Panc1 (cell line): Measurements from ENCODE around the gene PFKFB4. TPM values are rescaled to one million over a fixed set of nuclear protein-coding genes. Genes with fewer than 3 reads are reported as not detected.

ENCODE experiments used
- ATAC-seq: fragments of 200-7000 bp; cut with Tn5 transposase; 2 replicates; pipeline ENCODE4 v1.9.1; 2020; ENCODE audit warnings: mild to moderate bottlenecking, moderate library complexity
- BruUV-seq: library from RNA; stranded (reverse); fragments of 400-500 nt; replicated peaks from 2 replicates; lab custom pipeline; 2021; lab: Mats Ljungman, UMichigan
- CTCF ChIA-PET: fragments of 300-600 bp; sonication (Branson Sonifier 250); formaldehyde crosslinking; loops from one replicate; lab custom pipeline; 2022; ENCODE audit warnings: antibody characterized with exemption; lab: Charles Lee
- POLR2A ChIA-PET: fragments of 300-600 bp; sonication (Branson Sonifier 250); formaldehyde crosslinking; loops from one replicate; lab custom pipeline; 2022; ENCODE audit warnings: antibody characterized with exemption; lab: Charles Lee
- DNase-seq: peaks from one replicate; pipeline ENCODE4 v3.0.0-alpha.2; 2010; ENCODE audit warnings: low read depth, low spot score
- H3K27ac ChIP-seq: 2 replicates; pipeline ENCODE4 v1.5.1; 2011; ENCODE audit warnings: mild to moderate bottlenecking, low read length, inconsistent platforms
- H3K27me3 ChIP-seq: fragments of 200-500 bp; sonication (Bioruptor generic); 2 replicates; pipeline ENCODE4 v1.6.0; 2014; ENCODE audit warnings: low read length, inconsistent platforms; ENCODE audit not compliant: control insufficient read depth, insufficient read depth
- H3K36me3 ChIP-seq: fragments of 200-500 bp; sonication (Bioruptor generic); 2 replicates; pipeline ENCODE4 v1.5.1; 2014; ENCODE audit warnings: inconsistent platforms, mild to moderate bottlenecking, low read length, moderate library complexity; ENCODE audit not compliant: control insufficient read depth, insufficient read depth
- H3K4me1 ChIP-seq: 2 replicates; pipeline ENCODE4 v1.5.1; 2011; ENCODE audit warnings: inconsistent platforms, mild to moderate bottlenecking, low read length, moderate library complexity; ENCODE audit not compliant: control insufficient read depth, insufficient read depth
- H3K4me3 ChIP-seq, 2 experiments: 2 replicates each; pipeline ENCODE4 v1.5.1; 2011 to 2012; ENCODE audit warnings: low read depth in 2 of 2, low read length in 2 of 2, mild to moderate bottlenecking in 2 of 2, inconsistent platforms in 1 of 2, moderate library complexity in 1 of 2
- H3K9me3 ChIP-seq: fragments of 200-500 bp; sonication (Bioruptor generic); 2 replicates; pipeline ENCODE4 v1.5.1; 2014; ENCODE audit warnings: low read depth, mild to moderate bottlenecking, inconsistent platforms, low read length, moderate library complexity; ENCODE audit not compliant: control insufficient read depth, insufficient read depth
- POLR2AphosphoS5 ChIP-seq: IDR thresholded peaks from 2 replicates; pipeline ENCODE4 v1.6.1; 2012; ENCODE audit warnings: mild to moderate bottlenecking, low read depth, low read length, moderate library complexity
- SIN3A ChIP-seq: IDR thresholded peaks from 2 replicates; pipeline ENCODE4 v1.6.1; 2012; ENCODE audit warnings: low read depth, mild to moderate bottlenecking, low read length, moderate library complexity, borderline replicate concordance; ENCODE audit not compliant: insufficient read depth
- TCF7L2 ChIP-seq: IDR thresholded peaks from 2 replicates; pipeline ENCODE4 v1.6.1; 2011; ENCODE audit warnings: mild to moderate bottlenecking, low read depth, low read length, inconsistent platforms
- in situ Hi-C: cut with HindIII; loops from 2 replicates; pipeline ENCODE4 v1.10.0; 2016; ENCODE audit warnings: low sequenced_read_pairs, low pct_unique_long_range_greater_than_20kb
- intact Hi-C: fragments of 100-400 bp; cut with micrococcal nuclease; formaldehyde crosslinking; loops from one replicate; pipeline ENCODE4 v1.10.0; 2022; ENCODE audit not compliant: unreplicated experiment
- total RNA-seq: library from RNA; stranded (reverse); gene quantifications from one replicate; pipeline ENCODE4 v1.2.1, GENCODE V29; 2021; ENCODE audit not compliant: unreplicated experiment
- TF ChIP-seq, protein P1 (sequence below): fragments of 450-650 bp; IDR thresholded peaks from 2 replicates; pipeline ENCODE4 v1.5.1; 2017; ENCODE audit warnings: mild to moderate bottlenecking
- TF ChIP-seq, protein P2 (sequence below), 2 experiments: IDR thresholded peaks; 2 replicates each; pipeline ENCODE4 v1.6.1; 2011 to 2012; ENCODE audit warnings: low read depth in 2 of 2, control low read depth in 1 of 2, low read length in 1 of 2, mild to moderate bottlenecking in 1 of 2, moderate library complexity in 1 of 2; ENCODE audit not compliant: insufficient read depth in 1 of 2

PFKFB4 gene
- total RNA-seq, 1 experiment from 2014 or later = 6.0 TPM

DNA sequence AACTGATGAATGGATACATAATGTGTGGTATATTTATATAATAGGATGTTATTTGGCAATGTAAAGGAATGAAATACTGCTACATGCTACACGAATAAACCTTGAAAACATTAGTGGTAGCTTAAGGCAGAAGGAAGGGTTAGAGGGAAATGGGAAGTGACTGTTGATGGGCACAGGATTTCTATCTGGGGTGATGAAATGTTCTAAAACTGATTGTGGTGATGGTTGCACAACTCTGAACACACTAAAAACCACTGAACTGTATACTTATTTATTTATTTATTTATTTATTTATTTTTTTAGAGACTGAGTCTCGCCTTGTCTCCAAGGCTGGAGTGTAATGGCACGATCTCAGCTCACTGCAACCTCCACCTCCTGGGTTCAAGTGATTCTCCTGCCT, 27.8 kb downstream of the PFKFB4 start:
- in situ Hi-C loops = no loop called here
- TF ChIP-seq, protein P1, sequence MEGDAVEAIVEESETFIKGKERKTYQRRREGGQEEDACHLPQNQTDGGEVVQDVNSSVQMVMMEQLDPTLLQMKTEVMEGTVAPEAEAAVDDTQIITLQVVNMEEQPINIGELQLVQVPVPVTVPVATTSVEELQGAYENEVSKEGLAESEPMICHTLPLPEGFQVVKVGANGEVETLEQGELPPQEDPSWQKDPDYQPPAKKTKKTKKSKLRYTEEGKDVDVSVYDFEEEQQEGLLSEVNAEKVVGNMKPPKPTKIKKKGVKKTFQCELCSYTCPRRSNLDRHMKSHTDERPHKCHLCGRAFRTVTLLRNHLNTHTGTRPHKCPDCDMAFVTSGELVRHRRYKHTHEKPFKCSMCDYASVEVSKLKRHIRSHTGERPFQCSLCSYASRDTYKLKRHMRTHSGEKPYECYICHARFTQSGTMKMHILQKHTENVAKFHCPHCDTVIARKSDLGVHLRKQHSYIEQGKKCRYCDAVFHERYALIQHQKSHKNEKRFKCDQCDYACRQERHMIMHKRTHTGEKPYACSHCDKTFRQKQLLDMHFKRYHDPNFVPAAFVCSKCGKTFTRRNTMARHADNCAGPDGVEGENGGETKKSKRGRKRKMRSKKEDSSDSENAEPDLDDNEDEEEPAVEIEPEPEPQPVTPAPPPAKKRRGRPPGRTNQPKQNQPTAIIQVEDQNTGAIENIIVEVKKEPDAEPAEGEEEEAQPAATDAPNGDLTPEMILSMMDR = no peak
- TF ChIP-seq SIN3A = no peak
- TF ChIP-seq TCF7L2 = no peak
- no peak for TF ChIP-seq POLR2AphosphoS5
- TF ChIP-seq, protein P2, sequence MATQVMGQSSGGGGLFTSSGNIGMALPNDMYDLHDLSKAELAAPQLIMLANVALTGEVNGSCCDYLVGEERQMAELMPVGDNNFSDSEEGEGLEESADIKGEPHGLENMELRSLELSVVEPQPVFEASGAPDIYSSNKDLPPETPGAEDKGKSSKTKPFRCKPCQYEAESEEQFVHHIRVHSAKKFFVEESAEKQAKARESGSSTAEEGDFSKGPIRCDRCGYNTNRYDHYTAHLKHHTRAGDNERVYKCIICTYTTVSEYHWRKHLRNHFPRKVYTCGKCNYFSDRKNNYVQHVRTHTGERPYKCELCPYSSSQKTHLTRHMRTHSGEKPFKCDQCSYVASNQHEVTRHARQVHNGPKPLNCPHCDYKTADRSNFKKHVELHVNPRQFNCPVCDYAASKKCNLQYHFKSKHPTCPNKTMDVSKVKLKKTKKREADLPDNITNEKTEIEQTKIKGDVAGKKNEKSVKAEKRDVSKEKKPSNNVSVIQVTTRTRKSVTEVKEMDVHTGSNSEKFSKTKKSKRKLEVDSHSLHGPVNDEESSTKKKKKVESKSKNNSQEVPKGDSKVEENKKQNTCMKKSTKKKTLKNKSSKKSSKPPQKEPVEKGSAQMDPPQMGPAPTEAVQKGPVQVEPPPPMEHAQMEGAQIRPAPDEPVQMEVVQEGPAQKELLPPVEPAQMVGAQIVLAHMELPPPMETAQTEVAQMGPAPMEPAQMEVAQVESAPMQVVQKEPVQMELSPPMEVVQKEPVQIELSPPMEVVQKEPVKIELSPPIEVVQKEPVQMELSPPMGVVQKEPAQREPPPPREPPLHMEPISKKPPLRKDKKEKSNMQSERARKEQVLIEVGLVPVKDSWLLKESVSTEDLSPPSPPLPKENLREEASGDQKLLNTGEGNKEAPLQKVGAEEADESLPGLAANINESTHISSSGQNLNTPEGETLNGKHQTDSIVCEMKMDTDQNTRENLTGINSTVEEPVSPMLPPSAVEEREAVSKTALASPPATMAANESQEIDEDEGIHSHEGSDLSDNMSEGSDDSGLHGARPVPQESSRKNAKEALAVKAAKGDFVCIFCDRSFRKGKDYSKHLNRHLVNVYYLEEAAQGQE (IDR thresholded peaks at IDR 0.05; ENCODE audit: insufficient read depth in 1 of 2, low read depth in 2 of 2, low read length in 1 of 2) = no peak
- Histone ChIP-seq H3K9me3 (no peaks in the 10 kb centered on the region), H3K27me3 (no peaks in the 10 kb centered on the region), H3K27ac (no peak overlapping the region), H3K4me1 (no peaks in the 10 kb centered on the region), H3K36me3 (no peaks in the 10 kb centered on the region), H3K4me3 (no peak overlapping the region)
- DNase-seq (no peak), ATAC-seq (no peak)
- no TSS peak for BruUV-seq
- POLR2A ChIA-PET = no interaction called here
- intact Hi-C loops = no loop called here
- CTCF ChIA-PET = no interaction called here

DNA sequence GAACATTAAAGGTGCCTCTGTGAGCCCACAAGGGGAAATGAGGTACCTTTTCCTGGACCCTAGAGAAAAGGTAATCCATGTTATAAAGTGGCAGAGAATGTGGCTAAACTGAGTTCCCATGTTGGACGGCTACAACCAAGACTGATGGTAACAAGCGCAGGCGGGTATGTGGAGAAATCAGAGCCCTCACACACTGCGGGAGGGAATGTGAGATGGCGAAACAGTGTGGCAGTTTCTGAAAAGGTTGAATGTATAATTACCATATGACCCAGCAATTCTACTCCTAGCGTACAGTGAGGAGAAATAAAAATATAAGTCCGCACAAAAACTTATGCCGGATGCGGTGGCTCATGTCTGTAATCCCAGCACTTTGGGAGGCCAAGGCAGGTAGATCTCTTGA, 28.6 kb downstream of the PFKFB4 start:
- Histone ChIP-seq H3K4me3 (no peak overlapping the region), H3K27me3 (no peaks in the 10 kb centered on the region), H3K27ac (no peak overlapping the region), H3K4me1 (no peaks in the 10 kb centered on the region), H3K36me3 (no peaks in the 10 kb centered on the region), H3K9me3 (no peaks in the 10 kb centered on the region)
- ATAC-seq (no peak), DNase-seq (no peak)
- BruUV-seq = no TSS peak
- CTCF ChIA-PET = no interaction called here
- TF ChIP-seq SIN3A (no peak), TCF7L2 (no peak), POLR2AphosphoS5 (no peak)
- TF ChIP-seq, protein P1 = no peak
- TF ChIP-seq, protein P2 (IDR thresholded peaks at IDR 0.05; ENCODE audit: insufficient read depth in 1 of 2, low read depth in 2 of 2, low read length in 1 of 2) = no peak
- intact Hi-C loops = no loop called here
- POLR2A ChIA-PET = no interaction called here
- in situ Hi-C loops = no loop called here
